Measurements from ENCODE around the gene ALPI.

Gene ALPI

GRCh38 chr2:232482301-232483238, 26.6 kb downstream of the ALPI start:
- in situ Hi-C loops (cut with HindIII; ENCODE audit: low sequenced_read_pairs): no loop called here

DNA sequence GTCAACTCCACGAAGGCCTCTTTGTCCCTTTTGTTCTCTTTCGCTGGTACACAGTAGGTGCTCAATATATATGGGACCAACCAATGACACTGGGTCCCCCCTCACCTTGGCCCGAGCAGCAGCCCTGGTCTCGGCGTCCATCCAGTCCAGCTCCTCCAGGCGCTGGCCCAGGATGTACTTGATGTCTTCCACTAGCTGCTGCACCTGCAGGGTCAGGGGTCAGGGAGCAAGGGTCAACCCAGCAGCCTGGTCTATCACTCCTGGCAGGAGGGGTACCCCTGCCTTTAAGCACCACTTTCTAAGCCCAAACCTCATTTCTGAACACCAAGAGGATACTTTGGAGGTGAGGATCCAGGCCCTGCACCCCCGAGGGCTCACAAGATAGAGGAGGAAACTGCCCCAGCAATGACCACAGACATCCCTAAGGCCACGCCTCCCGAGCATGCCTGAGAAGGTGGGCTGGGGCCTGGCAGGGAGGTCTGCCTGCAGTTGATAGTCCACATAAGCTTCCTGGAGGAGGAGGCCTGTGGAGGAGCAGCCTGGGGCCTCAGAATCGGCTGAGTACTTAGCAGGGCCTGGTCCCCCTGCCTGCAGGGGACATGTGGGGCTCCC, 27.5 kb downstream of the ALPI start:
- in situ Hi-C loops (cut with HindIII; ENCODE audit: low sequenced_read_pairs): no loop called here

DNA sequence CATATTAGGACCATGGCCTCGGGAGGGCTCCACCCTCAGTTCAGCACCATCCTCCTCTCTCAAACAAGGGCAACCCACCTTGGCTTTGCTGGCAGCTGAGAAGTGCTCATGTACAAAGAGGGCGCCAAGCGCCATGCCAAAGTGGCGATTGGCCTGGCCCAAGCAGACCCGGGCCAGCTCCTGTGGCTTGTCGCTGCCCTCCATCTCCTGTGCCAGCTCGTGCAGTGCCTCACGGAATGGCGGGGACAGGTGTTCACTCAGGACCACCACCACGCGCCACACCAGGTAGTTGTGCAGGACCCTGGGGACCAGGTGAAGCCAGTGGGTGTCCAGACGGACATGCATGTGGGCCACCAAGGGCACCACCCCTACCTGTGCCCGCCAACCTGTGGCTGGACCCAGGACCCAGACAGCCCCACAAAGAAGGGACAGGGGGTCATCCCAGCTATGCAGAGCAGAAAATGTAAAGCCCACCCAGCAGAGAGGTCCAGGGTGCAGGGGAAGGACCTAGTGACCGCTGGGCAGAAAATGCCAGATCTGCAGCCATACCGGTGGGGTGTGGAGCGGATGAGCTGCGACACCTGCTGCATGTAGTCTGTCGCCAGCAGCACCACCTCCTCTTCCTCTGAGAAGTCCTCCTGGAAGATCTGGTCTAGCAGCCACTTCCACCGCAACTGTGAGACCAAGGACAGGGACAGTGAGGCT, 28.1 kb downstream of the ALPI start:
- in situ Hi-C loops (cut with HindIII; ENCODE audit: low sequenced_read_pairs): no loop called here

- in situ Hi-C loops (cut with HindIII; ENCODE audit: low sequenced_read_pairs): no loop called here
These were observed 28.8 kb downstream of the ALPI start for GRCh38 chr2:232484628-232485347.

DNA sequence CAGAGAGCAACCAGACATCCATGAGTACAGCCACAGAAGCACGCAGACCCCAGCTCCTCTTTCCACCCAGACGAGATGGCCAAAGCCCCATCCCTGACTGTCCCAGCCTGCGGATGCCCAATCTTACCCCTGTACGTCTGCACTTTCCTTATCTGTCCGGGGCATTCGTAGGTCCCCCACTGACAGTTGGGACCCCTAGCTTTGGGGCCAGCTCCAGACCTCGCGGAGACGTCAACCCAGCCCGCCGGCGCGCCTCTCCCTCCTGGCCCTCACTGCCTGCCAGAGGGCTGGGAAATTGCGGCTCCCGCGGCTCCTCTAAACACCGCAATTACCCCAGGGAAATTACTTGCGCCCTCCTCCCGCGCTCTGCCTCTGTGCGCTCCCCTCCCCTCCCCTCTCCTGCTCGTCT, 29.4 kb downstream of the ALPI start:
- in situ Hi-C loops (cut with HindIII; ENCODE audit: low sequenced_read_pairs): no loop called here

GRCh38 chr2:232485757-232486557, 30.0 kb downstream of the ALPI start:
- in situ Hi-C loops (cut with HindIII; ENCODE audit: low sequenced_read_pairs): no loop called here

- in situ Hi-C loops (cut with HindIII; ENCODE audit: low sequenced_read_pairs): no loop called here
These were observed 30.8 kb downstream of the ALPI start for GRCh38 chr2:232486558-232487384.

DNA sequence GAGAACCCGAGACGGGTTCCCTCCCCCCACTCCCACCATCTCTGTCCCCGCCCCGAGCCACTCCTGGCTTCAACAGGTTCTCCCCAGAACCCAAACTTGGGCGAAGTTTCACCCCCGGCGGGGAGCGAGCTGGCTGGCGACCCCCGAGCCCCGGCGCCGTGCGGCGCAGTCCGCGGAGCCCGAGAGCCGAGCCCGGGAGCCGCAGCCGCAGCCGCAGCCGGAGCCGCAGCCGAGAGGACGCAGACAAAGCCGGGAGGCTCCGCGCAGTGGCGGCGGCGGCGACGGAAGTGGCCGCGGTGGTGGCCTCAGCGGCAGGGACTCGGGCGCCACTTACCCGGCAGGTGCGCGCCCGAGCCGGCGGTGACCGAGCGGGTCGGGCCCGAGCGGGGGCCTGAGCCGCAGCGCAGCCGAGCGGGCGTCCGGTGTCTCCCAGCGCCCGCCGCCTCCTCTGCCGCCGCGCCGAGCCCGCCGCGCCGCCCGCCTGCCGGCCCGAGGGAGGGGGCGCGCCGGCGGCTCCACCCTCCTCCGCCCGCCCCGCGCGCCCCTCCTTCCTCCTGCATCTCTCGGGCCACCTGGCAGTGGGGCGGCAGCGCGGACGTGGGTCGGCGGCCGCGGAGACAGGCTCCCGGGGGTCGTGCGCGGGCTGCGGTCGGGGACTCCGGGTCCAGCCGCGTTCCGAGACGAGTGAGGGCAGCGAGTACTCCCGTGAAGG, 31.6 kb downstream of the ALPI start, which contains the start of gene ECEL1:
TSS of gene ECEL1 (minus strand) at position 450 of the 712 bp plus-strand sequence. CDS start 1,181 bp downstream, outside the sequence.
- in situ Hi-C loops (cut with HindIII; ENCODE audit: low sequenced_read_pairs): no loop called here

GRCh38 chr2:232488097-232488711, 32.3 kb downstream of the ALPI start:
- in situ Hi-C loops (cut with HindIII; ENCODE audit: low sequenced_read_pairs): no loop called here

DNA sequence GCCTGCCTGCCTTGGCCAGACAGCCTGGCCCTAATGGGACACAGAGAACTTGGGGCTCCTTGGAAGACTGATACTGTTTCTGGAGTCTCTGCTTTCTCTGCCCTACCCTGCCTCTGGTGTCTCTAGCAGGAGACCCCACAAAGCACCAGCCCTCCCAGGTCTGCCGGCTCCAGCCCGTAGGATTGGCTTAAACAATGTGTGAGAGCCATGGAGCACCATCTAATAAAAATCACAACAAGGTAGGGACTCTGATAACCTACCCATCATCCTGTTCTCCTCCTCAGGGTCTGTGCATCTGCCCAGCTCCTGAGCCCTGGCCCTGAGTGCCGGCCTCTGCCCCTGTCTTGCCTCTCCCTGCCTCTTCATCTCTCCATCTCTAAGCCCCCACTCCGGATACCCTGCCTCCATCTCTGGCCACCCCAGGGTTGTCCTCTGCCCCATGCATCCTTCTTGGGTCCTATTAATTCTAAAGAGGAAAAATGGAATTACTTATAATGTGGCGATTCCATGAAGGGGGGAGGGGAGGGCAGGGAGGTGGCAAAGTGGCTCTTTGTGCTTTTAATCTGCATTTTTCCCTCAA, 32.9 kb downstream of the ALPI start:
- in situ Hi-C loops (cut with HindIII; ENCODE audit: low sequenced_read_pairs): no loop called here

DNA sequence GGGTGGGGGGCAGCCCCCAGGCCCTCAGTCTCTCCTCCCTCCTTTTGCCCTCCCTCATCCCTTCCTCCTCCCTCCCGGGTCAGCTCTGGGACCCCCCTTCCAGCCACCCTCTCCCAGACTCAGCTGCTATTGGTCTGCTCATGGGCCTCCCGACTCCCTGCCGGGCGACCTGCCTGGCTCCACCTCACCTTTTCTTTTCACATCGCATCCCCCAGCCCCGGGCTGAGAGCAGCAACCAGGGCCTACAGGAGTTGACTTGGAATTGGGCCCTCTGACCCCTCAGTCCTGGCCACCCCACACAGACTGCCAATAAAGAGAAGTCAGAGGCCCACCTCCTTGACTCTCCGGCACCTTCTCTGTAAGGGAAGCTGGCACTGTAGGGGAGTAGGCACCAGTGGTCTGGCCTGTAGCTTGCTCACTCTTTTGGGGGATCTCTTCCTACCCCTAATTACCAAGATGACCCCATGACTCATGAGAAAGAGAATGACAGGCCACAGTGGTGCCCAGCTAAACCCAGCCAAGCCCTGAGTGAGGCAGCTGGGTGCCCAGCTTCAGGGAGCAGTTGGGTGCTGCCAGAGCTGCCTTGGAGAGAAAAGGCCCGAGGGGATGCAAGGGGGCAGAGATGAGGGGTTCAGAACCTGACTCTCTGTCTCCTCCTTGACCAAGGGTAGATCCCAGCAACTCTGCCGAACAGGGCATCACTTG, 33.7 kb downstream of the ALPI start:
- in situ Hi-C loops (cut with HindIII; ENCODE audit: low sequenced_read_pairs): no loop called here

GRCh38 chr2:232490221-232491138, 34.5 kb downstream of the ALPI start:
- in situ Hi-C loops (cut with HindIII; ENCODE audit: low sequenced_read_pairs): no loop called here

DNA sequence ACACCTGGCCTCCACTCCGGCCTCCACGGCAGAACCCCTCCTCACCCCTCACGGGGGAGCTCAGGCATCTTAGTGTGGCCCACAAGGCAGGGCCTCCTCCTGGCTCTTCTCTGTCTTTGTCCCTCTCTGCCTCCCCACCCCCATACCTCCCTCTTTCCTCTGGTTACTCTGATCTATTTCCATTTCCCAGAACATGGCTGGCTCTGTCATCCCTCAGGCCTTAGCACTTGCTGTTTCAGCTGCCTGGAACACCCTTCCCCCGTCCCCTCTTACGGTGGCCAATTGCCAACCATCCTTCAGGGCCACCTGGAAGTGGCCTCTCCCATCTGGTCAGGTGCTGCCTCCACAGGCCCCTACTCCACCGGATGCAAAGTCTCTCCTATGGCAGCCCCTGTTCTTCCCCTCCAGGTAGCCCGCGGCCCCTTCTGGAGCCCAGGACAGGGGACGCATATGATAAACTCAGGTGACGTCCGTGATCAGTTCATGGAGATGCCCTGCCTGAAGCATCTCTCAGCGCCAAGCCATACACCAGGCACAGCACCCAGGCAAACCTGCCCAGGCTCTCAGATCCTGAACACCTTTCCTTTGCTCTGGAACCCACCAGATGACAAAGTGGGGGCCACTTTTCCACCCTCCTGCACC, 35.3 kb downstream of the ALPI start:
- in situ Hi-C loops (cut with HindIII; ENCODE audit: low sequenced_read_pairs): no loop called here

DNA sequence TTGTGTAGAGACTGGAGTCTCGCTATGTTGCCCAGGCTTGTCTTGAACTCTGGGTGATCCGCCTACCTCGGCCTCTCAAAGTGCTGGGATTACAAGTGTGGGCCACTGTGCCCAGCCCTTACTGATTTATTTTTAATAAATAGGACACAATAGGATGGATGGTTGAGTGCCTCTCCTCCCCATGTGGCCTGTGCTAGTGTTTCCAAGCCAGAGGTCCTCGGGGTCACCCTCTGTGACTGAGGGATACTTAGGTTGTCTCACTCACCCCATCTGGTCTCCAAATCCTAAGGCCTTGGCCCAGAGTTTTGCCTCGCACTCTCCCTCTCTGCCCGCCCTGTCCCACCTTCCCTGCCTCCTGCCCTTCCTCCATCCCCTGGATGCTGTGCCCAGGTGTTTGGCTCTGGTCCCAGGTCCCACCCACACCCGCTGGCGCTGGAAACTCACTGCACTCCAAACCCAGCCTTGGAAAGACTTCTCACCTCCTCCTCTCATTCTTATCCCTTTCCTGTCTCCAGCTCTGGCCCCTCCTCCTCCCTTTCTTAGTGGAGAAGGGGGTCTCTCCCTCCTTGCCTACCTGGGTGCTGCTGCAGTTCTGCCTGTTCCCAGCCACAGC, 36.4 kb downstream of the ALPI start:
- in situ Hi-C loops (cut with HindIII; ENCODE audit: low sequenced_read_pairs): no loop called here
